Stimulated activated CD8-positive, alpha-beta memory T cell treated with anti-CD3 and anti-CD28 coated beads, Interleukin-2, amount 100 ng/mL, for 48 hours (primary cell): Measurements from ENCODE around the gene NOL4L.
A peak's percentile ranks its signal among the peaks of the same experiment; 100 is the strongest.
"Not testable (repeated sequence)": the region's sequence is repeated elsewhere in the genome, so short reads cannot be mapped to it uniquely, and the experiment has no call there.

Experiments
- DNase-seq, 2 donors: peaks; one replicate each; pipeline ENCODE4 v3.0.0-alpha.2; 2020; ENCODE audit warnings: low read depth in 2 of 2

NOL4L gene

GRCh38 chr20:32510120-32510600 lies 75.0 kb downstream of the NOL4L start:
- DNase-seq: no peak

DNA sequence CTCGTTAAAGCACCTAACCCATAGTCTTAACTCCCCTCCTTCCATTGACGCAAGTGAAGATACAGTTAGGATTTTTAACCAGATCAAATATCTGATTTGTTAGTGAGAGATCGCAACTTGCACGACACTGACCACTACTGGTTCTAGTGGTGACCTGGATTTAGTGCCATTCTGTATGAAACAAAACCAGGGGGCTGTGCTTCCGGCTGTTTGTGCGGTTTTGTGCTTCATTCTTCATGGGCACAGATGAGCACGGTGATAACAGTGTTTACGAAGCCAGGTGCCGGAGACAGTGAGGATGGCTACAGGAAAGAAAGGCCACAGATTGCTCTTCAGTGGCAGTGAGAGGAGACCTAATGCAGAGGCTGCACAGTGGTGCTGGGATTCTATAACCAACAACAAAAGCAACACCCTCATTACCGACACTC lies 75.5 kb downstream of the NOL4L start:
- peak in 1 of 2 donors; percentile 51 for DNase-seq

DNA sequence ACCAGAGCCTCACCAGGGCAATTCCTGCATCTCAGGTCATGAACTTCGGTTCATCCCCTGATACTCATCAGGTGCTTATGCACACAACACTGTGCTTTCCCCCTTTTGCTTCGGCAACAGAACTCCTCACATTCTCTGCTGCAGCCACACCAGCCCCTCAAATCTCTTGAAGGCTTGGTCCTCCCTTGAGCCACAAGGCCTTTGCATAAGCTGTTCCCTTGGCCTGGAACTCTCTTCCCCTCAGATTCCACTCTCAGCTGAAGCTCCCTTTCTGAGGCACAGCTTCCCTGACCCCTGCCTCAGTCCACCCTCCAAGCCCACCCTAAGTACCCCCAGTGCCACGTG lies 76.4 kb downstream of the NOL4L start:
- DNase-seq: no peak

DNA sequence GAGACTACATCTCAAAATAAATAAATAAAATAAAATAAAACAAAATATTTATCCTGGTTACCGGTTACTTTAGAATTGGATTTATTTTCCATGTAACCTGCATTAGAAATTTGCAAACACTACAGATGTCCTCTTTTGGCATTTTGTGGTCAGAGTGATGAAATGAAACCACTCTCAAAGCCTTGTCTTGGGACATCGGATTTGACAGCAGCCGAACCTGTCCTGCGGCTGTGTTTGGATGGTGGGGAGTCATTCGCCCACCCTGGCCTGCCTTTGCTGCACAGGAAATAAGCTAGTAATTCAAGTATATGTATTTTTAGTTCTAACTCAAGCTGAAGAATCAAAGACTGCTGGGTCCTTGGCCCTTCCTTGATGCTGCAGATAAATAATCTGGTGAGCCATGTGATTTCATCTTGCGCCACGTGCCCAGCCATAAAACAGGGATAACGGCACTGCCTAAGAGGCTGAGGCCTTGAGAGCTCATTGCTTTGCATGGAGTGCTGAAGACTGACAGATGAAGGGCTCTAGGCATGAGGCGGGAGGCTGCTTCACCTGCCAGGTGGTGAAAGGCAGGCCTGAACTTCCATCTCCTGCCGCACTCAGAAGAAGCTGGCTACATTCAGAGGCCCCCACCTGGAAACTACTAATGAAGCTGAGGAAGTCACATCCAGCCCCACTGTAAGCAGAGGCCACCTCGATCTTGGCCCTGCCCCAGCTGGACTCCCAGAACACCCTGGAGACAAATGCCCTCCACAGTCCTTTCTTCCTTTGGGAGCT lies 76.9 kb downstream of the NOL4L start:
- DNase-seq: no peak

GRCh38 chr20:32506721-32507120 lies 78.4 kb downstream of the NOL4L start:
- DNase-seq: no peak

GRCh38 chr20:32505723-32506473 lies 79.2 kb downstream of the NOL4L start:
- DNase-seq: no peak

GRCh38 chr20:32501709-32502108 lies 83.4 kb downstream of the NOL4L start:
- DNase-seq: no peak

DNA sequence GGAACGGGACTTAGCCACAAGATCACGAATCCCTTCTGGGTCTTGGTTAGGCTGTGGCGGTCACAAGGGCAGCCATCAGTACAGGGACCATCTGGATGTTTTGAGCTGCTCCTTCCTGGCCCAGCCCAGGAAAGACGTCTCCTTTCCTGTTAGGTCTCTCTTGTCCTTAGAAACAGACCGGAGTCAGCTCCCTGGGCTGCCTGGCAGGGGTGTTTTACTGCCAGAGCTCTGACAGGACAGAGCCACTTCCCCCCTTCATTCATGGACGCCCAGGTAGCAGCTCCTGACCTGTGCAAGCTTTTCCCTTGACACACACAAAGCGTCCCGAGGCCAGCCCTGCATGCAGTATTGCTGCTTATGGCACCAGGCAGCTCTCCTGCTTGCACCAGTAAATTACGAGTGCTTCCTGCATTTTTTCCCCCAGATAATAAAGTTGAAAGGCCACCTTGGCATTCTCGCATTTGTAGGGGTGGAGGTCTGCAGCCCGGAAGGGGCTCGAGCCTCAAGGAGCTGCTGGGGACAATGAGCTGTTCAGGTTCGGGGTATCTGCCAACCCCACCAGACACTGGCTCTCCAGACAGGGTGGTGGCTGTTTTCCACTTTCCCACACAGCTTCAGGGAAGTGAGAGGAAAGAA lies 87.4 kb downstream of the NOL4L start:
- DNase-seq: no peak

DNA sequence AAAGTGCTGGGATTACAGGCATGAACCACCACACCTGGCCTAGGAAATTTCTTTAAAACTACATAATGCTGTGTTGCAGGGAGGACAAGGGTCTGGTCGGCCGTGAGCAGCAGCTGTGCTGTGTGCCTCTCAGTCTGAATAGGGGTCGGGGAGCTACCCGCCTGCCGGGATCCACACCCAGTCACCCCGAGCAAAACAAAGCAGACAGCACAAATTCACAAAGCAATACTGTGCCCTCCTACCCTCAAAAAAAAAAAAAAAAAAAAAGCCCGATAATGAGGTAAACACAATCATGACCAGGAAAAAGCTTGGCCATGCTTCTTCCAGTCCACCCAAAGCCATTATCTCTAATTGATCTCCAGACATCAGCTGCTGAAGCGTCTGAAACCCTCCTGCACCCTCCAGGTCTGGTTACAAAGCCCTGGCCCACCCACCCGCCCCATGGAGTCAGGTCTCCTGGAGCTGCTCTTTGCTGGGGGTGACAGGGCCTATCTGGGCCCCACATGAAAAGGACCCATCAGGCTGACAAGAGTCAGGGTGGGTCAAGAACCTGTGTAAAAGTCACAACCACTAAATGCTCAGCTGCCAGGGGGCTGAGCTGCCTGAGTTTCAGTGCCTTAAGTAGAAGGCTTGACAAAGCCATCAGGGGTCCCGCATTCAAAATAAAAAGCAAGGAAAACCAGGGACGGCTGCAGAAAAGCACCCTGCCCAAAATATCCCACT lies 88.2 kb downstream of the NOL4L start:
- no peak for DNase-seq

- no peak for DNase-seq
Measured at GRCh38 chr20:32495949-32496348, 89.2 kb downstream of the NOL4L start.

GRCh38 chr20:32495217-32495565 lies 89.9 kb downstream of the NOL4L start:
- DNase-seq: no peak

DNA sequence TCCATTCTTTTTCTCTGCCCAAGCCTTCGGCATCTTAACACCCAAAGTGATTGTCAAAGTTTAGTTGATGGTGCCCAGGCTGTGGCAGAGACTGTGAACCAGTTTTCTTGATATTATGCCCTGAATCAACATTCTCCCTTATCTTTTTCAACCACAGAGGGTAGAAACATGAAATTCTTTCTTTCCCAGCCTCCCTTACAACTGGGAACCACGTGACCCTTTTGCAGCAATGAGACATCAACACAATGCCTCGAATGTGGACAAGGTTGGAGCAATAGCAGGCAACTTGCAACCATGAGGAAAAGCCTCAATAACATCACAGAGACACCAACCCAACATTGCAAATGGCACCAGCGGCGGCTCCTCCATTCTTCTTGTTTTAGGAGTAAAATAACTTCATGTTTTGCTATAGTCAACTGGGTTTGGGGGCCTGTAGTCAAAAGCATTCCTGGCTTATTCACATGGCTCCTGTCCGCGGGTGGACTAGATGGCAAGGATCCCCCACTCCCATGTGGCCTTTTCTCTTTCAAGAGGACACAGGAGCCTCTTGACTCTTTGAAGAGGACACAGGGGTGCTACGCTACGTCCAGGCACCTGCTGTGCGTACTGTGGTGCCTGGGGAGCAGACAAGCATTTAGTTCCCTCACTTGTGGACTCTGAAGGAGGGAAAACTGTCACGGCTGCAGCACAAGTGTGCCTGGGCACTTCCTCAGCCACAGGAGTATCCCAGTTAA lies 90.5 kb downstream of the NOL4L start:
- no peak for DNase-seq

DNA sequence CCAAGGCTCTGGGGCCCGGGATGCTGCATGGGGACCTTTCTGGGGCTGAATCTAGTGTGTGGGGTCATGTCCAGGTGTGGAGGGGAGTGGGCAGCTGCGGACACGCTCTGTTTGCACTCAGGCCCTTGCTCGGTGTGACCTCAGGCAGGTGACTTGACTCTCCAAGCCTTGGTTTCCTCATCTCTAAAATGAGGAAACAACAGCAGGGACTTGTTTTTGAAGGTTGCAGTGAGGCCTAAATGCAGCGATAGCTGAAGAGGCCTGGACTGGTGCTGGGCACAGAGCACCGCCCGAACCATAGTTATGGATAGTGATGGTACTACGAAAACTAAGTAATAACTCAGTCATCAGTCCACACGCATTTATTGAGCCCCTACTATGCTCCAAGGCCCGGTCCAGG lies 91.8 kb downstream of the NOL4L start:
- DNase-seq: no peak

DNA sequence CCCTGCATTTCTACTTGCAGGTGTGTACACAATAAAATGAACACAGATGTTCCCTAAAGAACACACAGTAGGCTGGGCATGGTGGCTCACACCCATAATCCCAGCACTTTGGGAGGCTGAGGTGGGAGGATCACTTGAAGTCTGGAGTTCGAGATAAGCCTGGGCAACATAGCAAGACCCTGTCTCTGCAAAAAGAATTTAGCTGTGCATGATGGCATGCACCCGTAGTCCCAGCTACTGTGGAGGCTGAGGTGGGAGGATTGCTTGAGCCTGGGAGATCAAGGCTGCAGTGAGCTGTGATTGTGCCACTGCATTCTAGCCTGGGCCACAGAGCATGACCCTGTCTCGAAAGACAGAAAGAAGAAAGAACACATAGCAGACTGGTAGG lies 93.4 kb downstream of the NOL4L start:
- not testable (repeated sequence) for DNase-seq

- DNase-seq: no peak
Measured at GRCh38 chr20:32490942-32491763, 94.0 kb downstream of the NOL4L start.

- no peak for DNase-seq
Measured at GRCh38 chr20:32488066-32488838, 96.9 kb downstream of the NOL4L start.

DNA sequence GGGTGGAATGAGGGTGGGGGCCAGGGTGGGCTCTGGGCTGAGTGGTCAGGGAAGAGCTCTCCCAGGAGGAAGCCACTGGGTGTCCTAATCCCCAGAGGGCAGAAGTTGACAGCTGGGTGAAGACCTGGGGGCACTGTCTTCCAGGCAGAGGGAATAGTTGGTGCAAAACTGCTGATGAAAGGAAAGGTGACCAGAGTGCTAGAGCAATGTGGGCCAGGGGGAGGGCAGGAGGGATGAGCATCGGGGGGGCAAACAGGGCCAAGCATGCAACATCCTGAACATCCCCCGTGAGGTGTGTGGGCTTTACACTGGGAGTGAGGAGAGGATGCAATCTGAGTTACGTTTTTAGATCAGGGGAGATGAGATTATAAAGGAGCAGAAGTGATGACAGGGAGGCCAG lies 97.8 kb downstream of the NOL4L start:
- no peak for DNase-seq

DNA sequence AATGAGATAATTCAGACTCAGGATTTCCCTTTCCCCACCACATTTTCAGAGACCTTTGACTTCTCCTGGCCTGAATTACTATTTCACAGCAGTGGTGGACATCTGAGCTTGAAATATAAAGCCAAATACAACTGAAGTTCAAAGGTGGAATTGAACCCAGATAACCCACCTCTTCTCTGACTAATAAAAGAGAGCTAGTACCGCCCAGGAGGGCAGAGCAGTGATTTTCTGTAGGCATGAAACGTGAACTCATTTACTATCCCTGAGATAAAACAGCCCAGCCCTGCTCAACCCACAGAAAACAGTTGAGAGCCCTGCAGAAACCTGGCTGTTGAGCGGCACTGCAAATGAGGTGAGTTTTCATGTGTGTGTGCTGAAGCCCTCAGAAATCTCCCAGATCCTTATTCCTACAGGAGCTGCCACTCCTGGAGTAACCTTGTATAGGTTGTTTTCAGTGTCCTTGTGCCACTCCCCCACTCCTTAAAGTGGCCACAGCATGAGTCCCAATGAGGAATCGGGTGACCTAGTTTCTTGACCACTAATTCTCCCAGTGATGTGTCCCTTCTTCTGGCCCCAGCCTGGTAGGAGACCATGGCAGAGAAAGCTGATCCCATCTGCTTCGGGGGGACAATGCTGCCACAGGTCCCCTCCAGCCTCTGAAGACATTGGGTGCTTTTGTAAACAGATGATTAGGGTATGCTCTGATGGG lies 99.2 kb downstream of the NOL4L start:
- DNase-seq: no peak
